Natural killer cell (primary cell): ENCODE measurements around the gene SPP2. TPM values are rescaled to one million over a fixed set of nuclear protein-coding genes. Genes with fewer than 3 reads are reported as not detected.

ENCODE experiments used
- ATAC-seq, 3 donors: fragments of 150-1000 bp in 2 of 3; fragments of 200-7000 bp in 1 of 3; cut with Tn5 transposase; 1 replicate in 1 of 3; 2 replicates in 2 of 3; pipeline ENCODE4 v1.10.0; 2021; ENCODE audit warnings: mild to moderate bottlenecking in 2 of 3, moderate library complexity in 2 of 3
- DNase-seq, 2 donors: peaks; one replicate each; pipeline versions ENCODE4 v3.0.0 to v3.0.0-alpha.2; 2013 to 2021; ENCODE audit warnings: mixed read lengths in 1 of 2
- H3K27ac ChIP-seq: one replicate; pipeline ENCODE4 v1.5.1; 2013; ENCODE audit warnings: mild to moderate bottlenecking, low read length
- H3K27me3 ChIP-seq: one replicate; pipeline ENCODE4 v1.6.1; 2013; ENCODE audit warnings: low read length; ENCODE audit not compliant: control insufficient read depth, insufficient read depth
- H3K36me3 ChIP-seq: one replicate; pipeline ENCODE4 v1.6.1; 2013; ENCODE audit warnings: low read length; ENCODE audit not compliant: control insufficient read depth, insufficient read depth
- H3K4me1 ChIP-seq: one replicate; pipeline ENCODE4 v1.6.1; 2013; ENCODE audit warnings: low read length; ENCODE audit not compliant: control insufficient read depth, insufficient read depth
- H3K4me3 ChIP-seq: one replicate; pipeline ENCODE4 v1.5.1; 2013; ENCODE audit warnings: low read length
- H3K9me3 ChIP-seq: one replicate; pipeline ENCODE4 v1.6.1; 2013; ENCODE audit warnings: low read length; ENCODE audit not compliant: control insufficient read depth, insufficient read depth
- H3K27ac Mint-ChIP-seq, 2 donors: one replicate each; pipeline ENCODE4 v1.8.0; 2022; ENCODE audit warnings: mild to moderate bottlenecking in 2 of 2, mixed read lengths in 2 of 2, moderate library complexity in 1 of 2
- H3K27me3 Mint-ChIP-seq, 2 donors: one replicate each; pipeline ENCODE4 v1.8.0; 2022; ENCODE audit warnings: low read depth in 2 of 2, mixed read lengths in 2 of 2
- H3K36me3 Mint-ChIP-seq: one replicate; pipeline ENCODE4 v1.8.0; 2022; ENCODE audit warnings: mixed read lengths
- H3K4me1 Mint-ChIP-seq, 2 donors: one replicate each; pipeline ENCODE4 v1.8.0; 2022; ENCODE audit warnings: mixed read lengths in 2 of 2
- H3K4me3 Mint-ChIP-seq: one replicate; pipeline ENCODE4 v1.8.0; 2022; ENCODE audit warnings: mild to moderate bottlenecking, moderate library complexity, mixed read lengths
- H3K9me3 Mint-ChIP-seq, 2 donors: one replicate each; pipeline ENCODE4 v1.8.0; 2022; ENCODE audit warnings: mixed read lengths in 2 of 2
- WGBS: methylation state at CpG from one replicate; pipeline ENCODE4 v1.1.7; 2013; ENCODE audit warnings: missing lambda C conversion rate; ENCODE audit not compliant: insufficient coverage; 5-methylcytosine and 5-hydroxymethylcytosine counted together
- intact Hi-C: fragments of 100-400 bp; cut with micrococcal nuclease; formaldehyde crosslinking; loops from one replicate; pipeline ENCODE4 v1.14.2; 2022
- total RNA-seq, 4 donors: library from RNA; stranded (reverse); fragments of 120-200 nt in 1 of 4; gene quantifications; one replicate each; pipeline versions ENCODE4 v1.2.3 to v1.2.4, GENCODE V29; 2013 to 2022
- TF ChIP-seq, protein P1 (sequence below): fragments of 200-600 bp; IDR thresholded peaks from one replicate; pipeline ENCODE4 v1.8.0; 2022; ENCODE audit warnings: antibody characterized with exemption

Gene SPP2
- total RNA-seq, 3 donors from 2014 or later (not counting 1 experiment from before 2014, with no cell fraction given) = not detected

DNA sequence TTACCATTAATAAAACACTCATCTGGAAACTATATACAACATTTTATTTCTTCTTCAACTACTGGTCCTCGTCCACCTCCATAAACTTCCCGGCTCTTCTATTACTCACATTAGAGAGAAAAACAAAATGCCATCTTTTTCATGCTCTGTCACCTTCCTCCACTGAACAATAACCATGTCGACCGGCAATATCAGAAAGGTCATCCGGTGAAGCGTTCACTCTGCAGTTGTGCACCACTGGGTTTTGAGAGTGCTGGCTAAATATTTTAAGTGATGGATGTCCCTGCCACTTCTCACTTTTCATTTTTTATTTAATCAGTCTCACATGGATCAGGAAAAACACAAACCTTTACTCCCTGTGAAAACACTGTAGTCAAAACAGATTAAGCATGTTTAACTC is 48.2 kb downstream of the SPP2 start:
- Histone ChIP-seq H3K4me1 (peaks cover 30% of the 10 kb centered on the region), H3K9me3 (no peaks in the 10 kb centered on the region), H3K27ac (no peak overlapping the region), H3K27me3 (no peaks in the 10 kb centered on the region), H3K4me3 (no peak overlapping the region), H3K36me3 (no peaks in the 10 kb centered on the region)
- TF ChIP-seq, protein P1, sequence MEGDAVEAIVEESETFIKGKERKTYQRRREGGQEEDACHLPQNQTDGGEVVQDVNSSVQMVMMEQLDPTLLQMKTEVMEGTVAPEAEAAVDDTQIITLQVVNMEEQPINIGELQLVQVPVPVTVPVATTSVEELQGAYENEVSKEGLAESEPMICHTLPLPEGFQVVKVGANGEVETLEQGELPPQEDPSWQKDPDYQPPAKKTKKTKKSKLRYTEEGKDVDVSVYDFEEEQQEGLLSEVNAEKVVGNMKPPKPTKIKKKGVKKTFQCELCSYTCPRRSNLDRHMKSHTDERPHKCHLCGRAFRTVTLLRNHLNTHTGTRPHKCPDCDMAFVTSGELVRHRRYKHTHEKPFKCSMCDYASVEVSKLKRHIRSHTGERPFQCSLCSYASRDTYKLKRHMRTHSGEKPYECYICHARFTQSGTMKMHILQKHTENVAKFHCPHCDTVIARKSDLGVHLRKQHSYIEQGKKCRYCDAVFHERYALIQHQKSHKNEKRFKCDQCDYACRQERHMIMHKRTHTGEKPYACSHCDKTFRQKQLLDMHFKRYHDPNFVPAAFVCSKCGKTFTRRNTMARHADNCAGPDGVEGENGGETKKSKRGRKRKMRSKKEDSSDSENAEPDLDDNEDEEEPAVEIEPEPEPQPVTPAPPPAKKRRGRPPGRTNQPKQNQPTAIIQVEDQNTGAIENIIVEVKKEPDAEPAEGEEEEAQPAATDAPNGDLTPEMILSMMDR = no peak
- no peaks in the 10 kb centered on the region for H3K9me3 Mint-ChIP-seq
- H3K27ac Mint-ChIP-seq = peak overlapping the region in 1 of 2 donors; percentile 33
- 73% methylated on average over 6 of the region's 6 CpGs for WGBS
- H3K4me3 Mint-ChIP-seq = peak overlapping the region; percentile 22
- ATAC-seq (no peak), DNase-seq (no peak)
- H3K36me3 Mint-ChIP-seq = no peaks in the 10 kb centered on the region
- intact Hi-C loops = no loop called here
- H3K27me3 Mint-ChIP-seq = no peaks in the 10 kb centered on the region
- H3K4me1 Mint-ChIP-seq = peaks cover 53 to 62% of the 10 kb centered on the region in 2 donors

DNA sequence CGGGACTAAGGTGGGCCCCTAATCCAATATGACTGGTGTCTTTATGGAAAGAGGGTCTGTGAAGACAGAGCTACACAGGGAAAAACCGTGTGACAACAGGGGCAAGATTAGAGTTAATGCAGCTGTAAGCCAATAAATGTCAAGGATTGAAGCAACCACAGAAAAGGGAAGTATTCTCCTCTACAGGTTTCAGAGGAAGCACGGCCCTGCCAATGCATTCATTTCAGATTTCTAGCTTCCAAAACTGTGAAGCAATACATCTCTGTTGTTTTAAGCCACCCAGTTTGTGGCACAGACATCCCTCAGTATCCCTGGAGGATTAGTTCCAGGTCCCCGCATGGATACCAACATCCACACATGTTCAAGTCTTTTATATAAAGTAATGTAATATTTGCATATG is 48.8 kb downstream of the SPP2 start:
- no peaks in the 10 kb centered on the region for H3K27me3 Mint-ChIP-seq
- 47% methylated on average over 3 of the region's 4 CpGs for WGBS
- Histone ChIP-seq H3K4me1 (peaks cover 30% of the 10 kb centered on the region), H3K4me3 (no peak overlapping the region), H3K27me3 (no peaks in the 10 kb centered on the region), H3K36me3 (no peaks in the 10 kb centered on the region), H3K9me3 (no peaks in the 10 kb centered on the region), H3K27ac (no peak overlapping the region)
- intact Hi-C loops = no loop called here
- peak overlapping the region in 1 of 2 donors; percentile 33 for H3K27ac Mint-ChIP-seq
- no peak overlapping the region for H3K4me3 Mint-ChIP-seq
- peaks cover 53 to 58% of the 10 kb centered on the region in 2 donors for H3K4me1 Mint-ChIP-seq
- no peaks in the 10 kb centered on the region for H3K9me3 Mint-ChIP-seq
- H3K36me3 Mint-ChIP-seq = no peaks in the 10 kb centered on the region
- TF ChIP-seq, protein P1 = no peak
- no peak for DNase-seq
- ATAC-seq = no peak

DNA sequence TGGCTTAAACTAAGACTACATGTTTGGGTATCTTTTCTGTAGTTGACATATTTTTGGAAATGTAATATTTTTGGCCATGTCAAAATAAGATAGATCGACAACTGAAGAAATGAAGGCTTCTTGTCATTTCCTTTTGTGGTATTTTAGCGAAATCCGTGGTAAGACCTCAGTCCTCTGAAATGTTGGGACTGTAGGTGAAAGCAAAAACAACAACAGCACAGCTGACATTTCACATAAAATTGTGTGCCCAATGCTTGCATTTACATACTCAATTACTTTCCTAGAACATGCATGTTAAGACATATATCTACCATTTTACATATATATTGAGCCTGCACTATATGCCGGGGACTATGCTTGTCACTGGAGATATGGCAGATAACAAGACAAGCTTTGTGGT is 50.2 kb downstream of the SPP2 start:
- Mint-ChIP-seq H3K4me1 (peaks cover 53 to 57% of the 10 kb centered on the region in 2 donors), H3K4me3 (peak overlapping the region; percentile 61), H3K27me3 (no peaks in the 10 kb centered on the region), H3K36me3 (no peaks in the 10 kb centered on the region), H3K27ac (peak overlapping the region; percentile 69 to 81), H3K9me3 (no peaks in the 10 kb centered on the region)
- Histone ChIP-seq H3K36me3 (no peaks in the 10 kb centered on the region), H3K4me1 (peaks cover 30% of the 10 kb centered on the region), H3K27me3 (no peaks in the 10 kb centered on the region), H3K27ac (peak overlapping the region; percentile 76), H3K9me3 (no peaks in the 10 kb centered on the region), H3K4me3 (no peak overlapping the region)
- ATAC-seq (peak; percentile 55 to 86 (median 81)), DNase-seq (peak in 1 of 2 donors; percentile 63)
- 3% methylated on average over 4 of the region's 4 CpGs for whole genome bisulfite sequencing
- TF ChIP-seq, protein P1 = no peak
- intact Hi-C loops = loop anchor here (2.0 kb wide), 2 partner anchors 110 to 124 kb away; no protein-coding TSS in a partner anchor

DNA sequence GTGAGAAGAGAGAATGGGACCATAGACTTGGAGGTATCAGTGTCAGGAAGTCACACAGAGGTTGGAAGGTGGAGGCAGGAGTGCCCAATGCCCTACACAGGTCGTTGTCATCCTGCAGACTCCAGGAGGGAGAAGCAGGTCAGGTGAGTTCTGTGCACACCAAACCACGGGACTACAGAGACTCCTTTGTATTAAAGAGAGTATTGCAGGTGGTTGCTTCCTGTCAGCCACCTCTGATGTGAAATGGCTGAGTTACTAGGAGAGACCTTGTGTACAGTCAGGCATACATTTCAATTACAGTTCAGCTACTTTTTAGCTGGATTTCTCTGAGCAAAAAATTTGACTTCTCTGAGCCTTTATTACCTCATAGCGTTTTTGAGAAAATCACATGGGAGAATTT is 51.6 kb downstream of the SPP2 start:
- DNase-seq (peak in 1 of 2 donors; percentile 65), ATAC-seq (no peak)
- peak overlapping the region in 1 of 2 donors; percentile 81 for H3K27ac Mint-ChIP-seq
- H3K9me3 Mint-ChIP-seq = no peaks in the 10 kb centered on the region
- WGBS = 57% methylated on average over 3 of the region's 3 CpGs
- no peak overlapping the region for H3K4me3 ChIP-seq
- no peaks in the 10 kb centered on the region for H3K27me3 ChIP-seq
- H3K4me1 Mint-ChIP-seq = peaks cover 49 to 57% of the 10 kb centered on the region in 2 donors
- no peaks in the 10 kb centered on the region for H3K36me3 ChIP-seq
- H3K9me3 ChIP-seq = no peaks in the 10 kb centered on the region
- H3K27me3 Mint-ChIP-seq = peaks cover 0 to 6% of the 10 kb centered on the region in 2 donors
- TF ChIP-seq, protein P1 = no peak
- H3K36me3 Mint-ChIP-seq = no peaks in the 10 kb centered on the region
- H3K27ac ChIP-seq = peak overlapping the region; percentile 76
- H3K4me1 ChIP-seq = peaks cover 30% of the 10 kb centered on the region
- peak overlapping the region; percentile 1 for H3K4me3 Mint-ChIP-seq
- intact Hi-C loops = no loop called here
